Measurements from ENCODE around the gene MRS2. TPM values are rescaled to one million over a fixed set of nuclear protein-coding genes. Genes with fewer than 3 reads are reported as not detected.

Gene MRS2
- polyA plus RNA-seq, 2 of the 4 experiments (the other 2 are of a cell fraction) = 21.8 to 24.8 TPM

GRCh38 chr6:24464253-24465038 lies 61.7 kb downstream of the MRS2 start:
- no peaks in the 10 kb centered on the region for H3K9me3 ChIP-seq
- H3K27ac ChIP-seq = no peak overlapping the region
- H3K4me2 ChIP-seq = no peak overlapping the region
- ATAC-seq (no peak), FAIRE-seq (no peak), DNase-seq (ENCODE audit: low read depth in 1 of 2, low spot score in 1 of 2) (no peak)
- 74% methylated on average over 11 of the region's 11 CpGs for WGBS (ENCODE audit: missing lambda C conversion rate)
- ChIA-PET POLR2A (no interaction called here), CTCF (interaction anchor here (1.4 kb wide), 1 partner anchor 17 kb away, joined by 3 read pairs; no protein-coding TSS in a partner anchor)
- no peak overlapping the region for H3K4me3 ChIP-seq
- TF ChIP-seq MAZ (IDR thresholded peaks at IDR 0.05; ENCODE audit: borderline replicate concordance, low read depth, low read length) (no peak), POLR2AphosphoS2 (conservative IDR thresholded peaks at IDR 0.05; ENCODE audit: low read length) (no peak), RAD21 (conservative IDR thresholded peaks at IDR 0.05 in 1 of 2, IDR thresholded peaks at IDR 0.05 in 1 of 2) (no peak), NPAS2 (CRISPR knock-in tag; IDR thresholded peaks at IDR 0.05; ENCODE audit: borderline replicate concordance) (no peak), FOSB (CRISPR knock-in tag; IDR thresholded peaks at IDR 0.05) (no peak), RFX5 (IDR thresholded peaks at IDR 0.05) (no peak), HEYL (CRISPR knock-in tag; IDR thresholded peaks at IDR 0.05) (no peak), GATA3 (IDR thresholded peaks at IDR 0.05; ENCODE audit: borderline replicate concordance) (no peak), FOSL2 (IDR thresholded peaks at IDR 0.05) (no peak), FOSL2 (CRISPR knock-in tag; IDR thresholded peaks at IDR 0.05) (no peak), EHF (CRISPR knock-in tag; IDR thresholded peaks at IDR 0.05) (no peak), BHLHE40 (IDR thresholded peaks at IDR 0.05; ENCODE audit: low read depth, low read length) (no peak), EHMT2 (IDR thresholded peaks at IDR 0.05; ENCODE audit: low read depth) (no peak), ZNF302 (CRISPR knock-in tag; IDR thresholded peaks at IDR 0.05) (no peak), KDM5A (IDR thresholded peaks at IDR 0.05) (no peak), NFE2L2 (conservative IDR thresholded peaks at IDR 0.05; ENCODE audit: low read length) (no peak), CHD2 (IDR thresholded peaks at IDR 0.05; ENCODE audit: low read length, partially characterized antibody) (no peak)
- TF ChIP-seq, protein P1, sequence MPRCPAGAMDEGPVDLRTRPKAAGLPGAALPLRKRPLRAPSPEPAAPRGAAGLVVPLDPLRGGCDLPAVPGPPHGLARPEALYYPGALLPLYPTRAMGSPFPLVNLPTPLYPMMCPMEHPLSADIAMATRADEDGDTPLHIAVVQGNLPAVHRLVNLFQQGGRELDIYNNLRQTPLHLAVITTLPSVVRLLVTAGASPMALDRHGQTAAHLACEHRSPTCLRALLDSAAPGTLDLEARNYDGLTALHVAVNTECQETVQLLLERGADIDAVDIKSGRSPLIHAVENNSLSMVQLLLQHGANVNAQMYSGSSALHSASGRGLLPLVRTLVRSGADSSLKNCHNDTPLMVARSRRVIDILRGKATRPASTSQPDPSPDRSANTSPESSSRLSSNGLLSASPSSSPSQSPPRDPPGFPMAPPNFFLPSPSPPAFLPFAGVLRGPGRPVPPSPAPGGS (IDR thresholded peaks at IDR 0.05) = no peak
- TF ChIP-seq, protein P2, sequence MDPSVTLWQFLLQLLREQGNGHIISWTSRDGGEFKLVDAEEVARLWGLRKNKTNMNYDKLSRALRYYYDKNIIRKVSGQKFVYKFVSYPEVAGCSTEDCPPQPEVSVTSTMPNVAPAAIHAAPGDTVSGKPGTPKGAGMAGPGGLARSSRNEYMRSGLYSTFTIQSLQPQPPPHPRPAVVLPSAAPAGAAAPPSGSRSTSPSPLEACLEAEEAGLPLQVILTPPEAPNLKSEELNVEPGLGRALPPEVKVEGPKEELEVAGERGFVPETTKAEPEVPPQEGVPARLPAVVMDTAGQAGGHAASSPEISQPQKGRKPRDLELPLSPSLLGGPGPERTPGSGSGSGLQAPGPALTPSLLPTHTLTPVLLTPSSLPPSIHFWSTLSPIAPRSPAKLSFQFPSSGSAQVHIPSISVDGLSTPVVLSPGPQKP (IDR thresholded peaks at IDR 0.05; ENCODE audit: low read depth, low read length) = no peak
- TF ChIP-seq, protein P3, sequence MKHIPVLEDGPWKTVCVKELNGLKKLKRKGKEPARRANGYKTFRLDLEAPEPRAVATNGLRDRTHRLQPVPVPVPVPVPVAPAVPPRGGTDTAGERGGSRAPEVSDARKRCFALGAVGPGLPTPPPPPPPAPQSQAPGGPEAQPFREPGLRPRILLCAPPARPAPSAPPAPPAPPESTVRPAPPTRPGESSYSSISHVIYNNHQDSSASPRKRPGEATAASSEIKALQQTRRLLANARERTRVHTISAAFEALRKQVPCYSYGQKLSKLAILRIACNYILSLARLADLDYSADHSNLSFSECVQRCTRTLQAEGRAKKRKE (CRISPR knock-in tag; IDR thresholded peaks at IDR 0.05; ENCODE audit: low read depth) = no peak
- H3K4me1 ChIP-seq = no peaks in the 10 kb centered on the region

DNA sequence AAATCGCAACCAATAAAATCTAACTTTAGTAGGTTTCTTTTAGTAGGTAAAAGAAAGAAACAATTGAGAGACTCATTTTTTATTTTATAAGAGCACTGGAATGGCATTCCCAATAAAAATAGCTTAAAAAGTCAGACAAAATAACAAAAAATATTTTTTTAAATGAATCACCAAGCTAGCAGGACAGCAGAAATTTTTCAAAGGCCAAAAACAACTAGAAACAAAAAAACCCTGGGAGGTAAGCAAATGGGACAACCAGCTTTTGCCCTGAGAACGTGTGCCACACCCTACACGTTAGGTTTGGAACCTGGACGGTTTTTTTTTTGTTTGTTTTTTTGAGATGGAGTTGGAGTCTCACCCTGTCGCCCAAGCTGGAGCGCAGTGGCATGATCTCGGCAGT lies 67.1 kb downstream of the MRS2 start:
- no peak for ATAC-seq
- CTCF ChIA-PET = interaction anchor here (1.2 kb wide), 1 partner anchor 13 kb away, joined by 3 read pairs; no protein-coding TSS in a partner anchor
- TF ChIP-seq CHD4 (IDR thresholded peaks at IDR 0.05; ENCODE audit: borderline replicate concordance) = no peak
- no peak for TF ChIP-seq CBX8 (IDR thresholded peaks at IDR 0.05)
- TF ChIP-seq ZC3H11A (IDR thresholded peaks at IDR 0.05) = no peak
- TF ChIP-seq JUN (IDR thresholded peaks at IDR 0.05) = no peak
- no peak for TF ChIP-seq MAFK (IDR thresholded peaks at IDR 0.05; ENCODE audit: partially characterized antibody)
- no peak for TF ChIP-seq REST (IDR thresholded peaks at IDR 0.05)
- no peak for TF ChIP-seq TFCP2L1 (CRISPR knock-in tag; IDR thresholded peaks at IDR 0.05)
- TF ChIP-seq MAX (IDR thresholded peaks at IDR 0.05) = no peak
- TF ChIP-seq HOXB13 (CRISPR knock-in tag; IDR thresholded peaks at IDR 0.05; ENCODE audit: low read depth) = no peak
- TF ChIP-seq ZNF302 (CRISPR knock-in tag; IDR thresholded peaks at IDR 0.05) = no peak
- FAIRE-seq = no peak
- 70% methylated on average over 7 of the region's 7 CpGs for WGBS (ENCODE audit: missing lambda C conversion rate)
- Histone ChIP-seq H3K4me3 (no peak overlapping the region), H3K9me3 (no peaks in the 10 kb centered on the region), H3K4me1 (peaks cover 8% of the 10 kb centered on the region; the same call in 2 of the 3 replicates), H3K4me2 (no peak overlapping the region), H3K27ac (no peak overlapping the region)
- no peak for DNase-seq (ENCODE audit: low read depth in 1 of 2, low spot score in 1 of 2)
- POLR2A ChIA-PET = no interaction called here

Data from A549 (cell line).